MCF 10A (cell line): ENCODE data around the gene LRRC74A. TPM values are rescaled to one million over a fixed set of nuclear protein-coding genes. Genes with fewer than 3 reads are reported as not detected.

ENCODE experiments used
- BruUV-seq: library from RNA; stranded (reverse); fragments of 400-500 nt; replicated peaks from 2 replicates; lab custom pipeline; 2021; lab: Mats Ljungman, UMichigan
- CTCF ChIA-PET: fragments of 300-600 bp; sonication (Branson Sonifier 250); formaldehyde crosslinking; extraction: SDS; loops from one replicate; lab custom pipeline; 2021; ENCODE audit warnings: antibody characterized with exemption, inconsistent platforms; lab: Yijun Ruan, JAX
- POLR2A ChIA-PET: fragments of 300-600, 350-650 bp; sonication (Branson Sonifier 250); formaldehyde crosslinking; extraction: SDS; loops from one replicate; lab custom pipeline; 2020; ENCODE audit warnings: antibody characterized with exemption, inconsistent platforms; lab: Yijun Ruan, JAX
- DNase-seq: peaks from one replicate; pipeline ENCODE4 v3.0.0-alpha.2; 2018; ENCODE audit not compliant: unreplicated experiment
- H3K27ac Mint-ChIP-seq: one replicate; pipeline ENCODE4 v1.8.0; 2022; ENCODE audit warnings: mild to moderate bottlenecking, low read depth, mixed read lengths; ENCODE audit not compliant: unreplicated experiment
- H3K27me3 Mint-ChIP-seq: one replicate; pipeline ENCODE4 v1.8.0; 2022; ENCODE audit warnings: mixed read lengths; ENCODE audit not compliant: insufficient read depth, unreplicated experiment
- H3K36me3 Mint-ChIP-seq: one replicate; pipeline ENCODE4 v1.8.0; 2022; ENCODE audit warnings: mild to moderate bottlenecking, moderate library complexity, mixed read lengths; ENCODE audit not compliant: insufficient read depth, unreplicated experiment
- H3K4me1 Mint-ChIP-seq: one replicate; pipeline ENCODE4 v1.8.0; 2022; ENCODE audit warnings: mixed read lengths; ENCODE audit not compliant: insufficient read depth, unreplicated experiment
- H3K4me3 Mint-ChIP-seq: one replicate; pipeline ENCODE4 v1.8.0; 2022; ENCODE audit warnings: mild to moderate bottlenecking, moderate library complexity, mixed read lengths; ENCODE audit not compliant: unreplicated experiment
- H3K9me3 Mint-ChIP-seq: one replicate; pipeline ENCODE4 v1.8.0; 2022; ENCODE audit warnings: mixed read lengths; ENCODE audit not compliant: unreplicated experiment
- intact Hi-C: fragments of 100-400 bp; cut with micrococcal nuclease; formaldehyde crosslinking; loops from 2 replicates; pipeline ENCODE4 v1.14.1; 2022
- total RNA-seq: library from RNA; stranded (reverse); gene quantifications from 2 replicates; pipeline ENCODE4 v1.2.3, GENCODE V29; 2022
- TF ChIP-seq, protein P1 (sequence below): fragments of 200-600 bp; IDR thresholded peaks from one replicate; pipeline ENCODE4 v1.8.0; 2022; ENCODE audit warnings: antibody characterized with exemption, mild to moderate bottlenecking; ENCODE audit not compliant: unreplicated experiment

LRRC74A gene
- total RNA-seq, 1 experiment from 2014 or later = not detected

GRCh38 chr14:76876076-76876475, 49.9 kb downstream of the LRRC74A start:
- intact Hi-C loops = loop anchor here (1.0 to 10.0 kb wide), 6 partner anchors 37 to 676 kb away; no protein-coding TSS in a partner anchor
- BruUV-seq = no TSS peak

GRCh38 chr14:76877871-76878270, 51.7 kb downstream of the LRRC74A start:
- CTCF ChIA-PET = interaction anchor here (0.7 to 13.5 kb wide), 5 partner anchors 30 to 211 kb away, joined by 3 to 523 read pairs (median 186); no protein-coding TSS in a partner anchor
- TF ChIP-seq, protein P1, sequence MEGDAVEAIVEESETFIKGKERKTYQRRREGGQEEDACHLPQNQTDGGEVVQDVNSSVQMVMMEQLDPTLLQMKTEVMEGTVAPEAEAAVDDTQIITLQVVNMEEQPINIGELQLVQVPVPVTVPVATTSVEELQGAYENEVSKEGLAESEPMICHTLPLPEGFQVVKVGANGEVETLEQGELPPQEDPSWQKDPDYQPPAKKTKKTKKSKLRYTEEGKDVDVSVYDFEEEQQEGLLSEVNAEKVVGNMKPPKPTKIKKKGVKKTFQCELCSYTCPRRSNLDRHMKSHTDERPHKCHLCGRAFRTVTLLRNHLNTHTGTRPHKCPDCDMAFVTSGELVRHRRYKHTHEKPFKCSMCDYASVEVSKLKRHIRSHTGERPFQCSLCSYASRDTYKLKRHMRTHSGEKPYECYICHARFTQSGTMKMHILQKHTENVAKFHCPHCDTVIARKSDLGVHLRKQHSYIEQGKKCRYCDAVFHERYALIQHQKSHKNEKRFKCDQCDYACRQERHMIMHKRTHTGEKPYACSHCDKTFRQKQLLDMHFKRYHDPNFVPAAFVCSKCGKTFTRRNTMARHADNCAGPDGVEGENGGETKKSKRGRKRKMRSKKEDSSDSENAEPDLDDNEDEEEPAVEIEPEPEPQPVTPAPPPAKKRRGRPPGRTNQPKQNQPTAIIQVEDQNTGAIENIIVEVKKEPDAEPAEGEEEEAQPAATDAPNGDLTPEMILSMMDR = no peak
- Mint-ChIP-seq H3K27me3 (no peaks in the 10 kb centered on the region), H3K4me3 (no peak overlapping the region), H3K4me1 (no peaks in the 10 kb centered on the region), H3K9me3 (no peaks in the 10 kb centered on the region), H3K36me3 (no peaks in the 10 kb centered on the region), H3K27ac (no peak overlapping the region)
- no TSS peak for BruUV-seq
- DNase-seq = no peak
- POLR2A ChIA-PET = no interaction called here
- intact Hi-C loops = loop anchor here (2.0 to 10.0 kb wide), 3 partner anchors 35 to 674 kb away; no protein-coding TSS in a partner anchor

More at GRCh38 chr14:76876076-76876475, 49.9 kb downstream of the LRRC74A start:
- Mint-ChIP-seq H3K4me3 (no peak overlapping the region), H3K4me1 (no peaks in the 10 kb centered on the region), H3K36me3 (no peaks in the 10 kb centered on the region), H3K27me3 (peaks cover 1% of the 10 kb centered on the region), H3K27ac (no peak overlapping the region), H3K9me3 (no peaks in the 10 kb centered on the region)
- DNase-seq = peak; percentile 75
- TF ChIP-seq, protein P1 = peak; percentile 95
- CTCF ChIA-PET = interaction anchor here (0.5 to 13.5 kb wide), 62 partner anchors 11 to 1391 kb away, joined by 3 to 523 read pairs (median 4); partner anchors contain the start of genes CIPC, IRF2BPL and LRRC74A
- POLR2A ChIA-PET = interaction anchor here (0.7 to 2.6 kb wide), 13 partner anchors 12 to 221 kb away, joined by 3 to 22 read pairs (median 5); partner anchors contain the start of gene IRF2BPL

- H3K27me3 Mint-ChIP-seq = no peaks in the 10 kb centered on the region
- ChIA-PET POLR2A (interaction anchor here (1.0 kb wide), 1 partner anchor 38 kb away, joined by 3 read pairs; no protein-coding TSS in a partner anchor), CTCF (interaction anchor here (0.6 to 13.5 kb wide), 6 partner anchors 8 to 216 kb away, joined by 3 to 523 read pairs (median 8); no protein-coding TSS in a partner anchor)
These were observed 54.2 kb downstream of the LRRC74A start for GRCh38 chr14:76880449-76880848.

DNA sequence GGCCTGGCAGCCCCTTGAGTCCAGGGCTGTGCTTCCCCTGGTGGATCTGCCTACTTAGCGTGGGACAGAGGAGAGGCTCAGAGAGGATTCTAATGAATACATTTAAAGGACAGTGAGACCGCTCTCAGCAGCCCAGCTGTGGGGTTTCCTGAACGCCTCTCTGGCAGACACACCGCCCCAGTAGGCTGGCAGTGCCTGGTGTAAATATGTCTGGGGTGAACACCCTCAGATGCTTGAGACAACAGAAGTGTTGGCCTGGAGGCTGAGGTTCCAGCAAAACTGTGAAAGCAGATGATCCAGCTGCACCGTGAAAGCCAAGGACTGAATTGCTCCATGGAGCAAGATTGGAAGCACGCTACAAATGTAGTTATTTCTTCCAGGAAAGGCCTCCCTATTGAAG, 55.1 kb downstream of the LRRC74A start:
- no peaks in the 10 kb centered on the region for H3K4me1 Mint-ChIP-seq
- TF ChIP-seq, protein P1 = no peak
- intact Hi-C loops = no loop called here
- DNase-seq = no peak
- H3K27me3 Mint-ChIP-seq = no peaks in the 10 kb centered on the region
- no peaks in the 10 kb centered on the region for H3K36me3 Mint-ChIP-seq
- no TSS peak for BruUV-seq
- no peak overlapping the region for H3K4me3 Mint-ChIP-seq
- POLR2A ChIA-PET = interaction anchor here (1.0 kb wide), 1 partner anchor 37 kb away, joined by 3 read pairs; no protein-coding TSS in a partner anchor
- no peaks in the 10 kb centered on the region for H3K9me3 Mint-ChIP-seq
- CTCF ChIA-PET = interaction anchor here (1.0 to 13.5 kb wide), 5 partner anchors 9 to 214 kb away, joined by 4 to 523 read pairs (median 12); no protein-coding TSS in a partner anchor
- H3K27ac Mint-ChIP-seq = no peak overlapping the region

More at GRCh38 chr14:76880449-76880848, 54.2 kb downstream of the LRRC74A start:
- no peak overlapping the region for H3K27ac Mint-ChIP-seq
- no peak overlapping the region for H3K4me3 Mint-ChIP-seq
- no peak for DNase-seq
- TF ChIP-seq, protein P1 = no peak
- H3K36me3 Mint-ChIP-seq = no peaks in the 10 kb centered on the region
- no peaks in the 10 kb centered on the region for H3K4me1 Mint-ChIP-seq
- H3K9me3 Mint-ChIP-seq = no peaks in the 10 kb centered on the region
- intact Hi-C loops = no loop called here
- BruUV-seq = no TSS peak
